HepG2 (cell line): ENCODE measurements around the gene SAYSD1.

Source experiments
- CREB3 ChIP-seq: sonication (generic); formaldehyde crosslinking; IDR thresholded peaks from 2 replicates; pipeline ENCODE4 v1.5.0; 2020; ENCODE audit warnings: missing genetic modification reagents
- CTCF ChIP-seq: sonication (generic); formaldehyde crosslinking; IDR thresholded peaks from 2 replicates; pipeline ENCODE4 v1.5.0; 2020; ENCODE audit warnings: mild to moderate bottlenecking, missing genetic modification reagents, moderate library complexity
- EP300 ChIP-seq, 3 experiments: sonication (generic) in 1 of 3; formaldehyde crosslinking in 1 of 3; IDR thresholded peaks; 2 replicates each; pipeline versions ENCODE4 v1.5.1 to v1.6.1; 2011 to 2020; ENCODE audit warnings: low read depth in 2 of 3, low read length in 2 of 3, borderline replicate concordance in 1 of 3, improper control_type of control experiment in 1 of 3, mild to moderate bottlenecking in 1 of 3, missing genetic modification reagents in 1 of 3, moderate library complexity in 1 of 3
- JUND ChIP-seq: sonication (generic); formaldehyde crosslinking; IDR thresholded peaks from 2 replicates; pipeline ENCODE4 v1.8.0; 2022; ENCODE audit warnings: mild to moderate bottlenecking, missing genetic modification reagents
- MAFK ChIP-seq, 2 experiments: IDR thresholded peaks in 1 of 2; conservative IDR thresholded peaks in 1 of 2; 2 replicates each; pipeline ENCODE4 v1.6.1; 2011; ENCODE audit warnings: improper control_type of control experiment in 2 of 2, low read length in 2 of 2
- MBNL3 ChIP-seq: fragments of 250-450 bp; sonication (Bioruptor Pico); conservative IDR thresholded peaks from 2 replicates; pipeline ENCODE4 v1.8.0; 2022; ENCODE audit warnings: mild to moderate bottlenecking, inconsistent platforms
- NFYC ChIP-seq: IDR thresholded peaks from 2 replicates; pipeline ENCODE4 v1.6.1; 2016; ENCODE audit warnings: missing genetic modification reagents, missing compliant biosample characterization
- PBX3 ChIP-seq: sonication (generic); formaldehyde crosslinking; IDR thresholded peaks from 2 replicates; pipeline ENCODE4 v1.8.1; 2023; ENCODE audit warnings: missing genetic modification reagents, inconsistent platforms, borderline replicate concordance
- YY1 ChIP-seq: IDR thresholded peaks from 2 replicates; pipeline ENCODE4 v1.6.1; 2011; ENCODE audit warnings: low read length, low read depth, moderate library complexity, mild to moderate bottlenecking; ENCODE audit not compliant: insufficient read depth, insufficient replicate concordance
- ZNF350 ChIP-seq: sonication (generic); formaldehyde crosslinking; IDR thresholded peaks from 2 replicates; pipeline ENCODE4 v1.4.0; 2020; ENCODE audit warnings: mild to moderate bottlenecking, low read depth, missing genetic modification reagents, borderline replicate concordance
- ZNF678 ChIP-seq: sonication (generic); formaldehyde crosslinking; IDR thresholded peaks from 2 replicates; pipeline ENCODE4 v1.4.0; 2020; ENCODE audit warnings: mild to moderate bottlenecking, missing genetic modification reagents

- TF ChIP-seq CREB3: no peak
- no peak for TF ChIP-seq JUND
- TF ChIP-seq NFYC: no peak
- TF ChIP-seq ZNF350: no peak
- no peak for TF ChIP-seq YY1
- TF ChIP-seq CTCF: no peak
- no peak for TF ChIP-seq ZNF678 (CRISPR knock-in tag)
- no peak for TF ChIP-seq MAFK (conservative IDR thresholded peaks at IDR 0.05 in 1 of 2, IDR thresholded peaks at IDR 0.05 in 1 of 2; ENCODE audit: low read length in 2 of 2)
- no peak for TF ChIP-seq MBNL3 (CRISPR knock-in tag)
- no peak for TF ChIP-seq EP300 (IDR thresholded peaks at IDR 0.05; ENCODE audit: low read depth in 2 of 2, low read length in 2 of 2)
- no peak for TF ChIP-seq EP300 (CRISPR knock-in tag; IDR thresholded peaks at IDR 0.05; ENCODE audit: borderline replicate concordance)
- no peak for TF ChIP-seq PBX3 (CRISPR knock-in tag)
Observed at GRCh38 chr6:39128832-39129231, 13.8 kb upstream of the SAYSD1 start.
